Neural cell (in vitro differentiated cells): ENCODE data around the gene PCNA. TPM values are rescaled to one million over a fixed set of nuclear protein-coding genes. Genes with fewer than 3 reads are reported as not detected.

Source experiments
- H2AFZ ChIP-seq: fragments of 200-600, 300-800 bp; sonication (generic), shearing (Covaris generic); 2 replicates; pipeline ENCODE4 v1.6.0; 2014; ENCODE audit warnings: low read depth, mild to moderate bottlenecking, antibody characterized with exemption, low read length, moderate library complexity
- H3F3A ChIP-seq: fragments of 200-600 bp; shearing (Covaris generic); 2 replicates; pipeline ENCODE4 v1.6.1; 2016; ENCODE audit warnings: mild to moderate bottlenecking, moderate library complexity, mixed read lengths, antibody characterized with exemption, low read length; ENCODE audit not compliant: insufficient read depth, poor library complexity, severe bottlenecking
- H3K27ac ChIP-seq: fragments of 200-600, 300-800 bp; sonication (generic), shearing (Covaris generic); 2 replicates; pipeline ENCODE4 v1.5.1; 2014; ENCODE audit warnings: mild to moderate bottlenecking, low read length, moderate library complexity
- H3K27me3 ChIP-seq: fragments of 300-800, 200-600 bp; sonication (generic), shearing (Covaris generic); 2 replicates; pipeline ENCODE4 v1.6.0; 2014; ENCODE audit warnings: mild to moderate bottlenecking, low read depth, low read length, moderate library complexity; ENCODE audit not compliant: insufficient read depth
- H3K36me3 ChIP-seq: fragments of 300-800, 200-600 bp; sonication (generic), shearing (Covaris generic); 2 replicates; pipeline ENCODE4 v1.5.1; 2014; ENCODE audit warnings: mild to moderate bottlenecking, antibody characterized with exemption, low read length, moderate library complexity; ENCODE audit not compliant: insufficient read depth
- H3K4me2 ChIP-seq: fragments of 300-800, 200-600 bp; sonication (generic), shearing (Covaris generic); 2 replicates; pipeline ENCODE4 v1.6.0; 2014; ENCODE audit warnings: mild to moderate bottlenecking, low read length
- H3K4me3 ChIP-seq: fragments of 300-800, 200-600 bp; sonication (generic), shearing (Covaris generic); 2 replicates; pipeline ENCODE4 v1.5.1; 2014; ENCODE audit warnings: mild to moderate bottlenecking, low read length, moderate library complexity
- H3K79me2 ChIP-seq: fragments of 200-600 bp; shearing (Covaris generic); replicated peaks from 2 replicates; pipeline ENCODE4 v1.6.0; 2014; ENCODE audit warnings: mild to moderate bottlenecking, low read length, moderate library complexity; ENCODE audit not compliant: insufficient read depth
- H3K9ac ChIP-seq: fragments of 300-800, 200-600 bp; sonication (generic), shearing (Covaris generic); 2 replicates; pipeline ENCODE4 v1.6.1; 2016; ENCODE audit warnings: mild to moderate bottlenecking, low read length, mixed read lengths
- H3K9me2 ChIP-seq: fragments of 200-600 bp; shearing (Covaris generic); 2 replicates; pipeline ENCODE4 v1.6.1; 2016; ENCODE audit warnings: mild to moderate bottlenecking, low read length, mixed read lengths; ENCODE audit not compliant: insufficient read depth
- H3K9me3 ChIP-seq: fragments of 200-600, 300-800 bp; sonication (generic), shearing (Covaris generic); 2 replicates; pipeline ENCODE4 v1.6.1; 2016; ENCODE audit warnings: mild to moderate bottlenecking, mixed run types, low read length, moderate library complexity, mixed read lengths
- H4K20me1 ChIP-seq: fragments of 200-600 bp; shearing (Covaris generic); 2 replicates; pipeline ENCODE4 v1.6.1; 2016; ENCODE audit warnings: mild to moderate bottlenecking, mixed run types; ENCODE audit not compliant: insufficient read depth
- EP300 ChIP-seq: fragments of 450-650 bp; conservative IDR thresholded peaks from 2 replicates; pipeline ENCODE4 v1.6.1; 2014; ENCODE audit warnings: antibody characterized with exemption, mild to moderate bottlenecking, moderate library complexity; ENCODE audit not compliant: poor library complexity, severe bottlenecking
- EZH2 ChIP-seq: fragments of 200-600, 300-800 bp; shearing (Covaris generic), sonication (generic); IDR thresholded peaks from 2 replicates; pipeline ENCODE4 v1.6.1; 2014; ENCODE audit warnings: antibody characterized with exemption, low read length, borderline replicate concordance, mild to moderate bottlenecking; ENCODE audit not compliant: insufficient read depth, poor library complexity, severe bottlenecking
- MXI1 ChIP-seq: fragments of 450-650 bp; conservative IDR thresholded peaks from 2 replicates; pipeline ENCODE4 v1.6.1; 2014; ENCODE audit warnings: antibody characterized with exemption, mild to moderate bottlenecking; ENCODE audit not compliant: poor library complexity, severe bottlenecking
- POLR2AphosphoS5 ChIP-seq: IDR thresholded peaks from 2 replicates; pipeline ENCODE4 v1.6.1; 2012
- RAD21 ChIP-seq: fragments of 450-650 bp; conservative IDR thresholded peaks from 2 replicates; pipeline ENCODE4 v1.6.1; 2014; ENCODE audit warnings: antibody characterized with exemption, mild to moderate bottlenecking, moderate library complexity
- SMC3 ChIP-seq: fragments of 450-650 bp; conservative IDR thresholded peaks from 2 replicates; pipeline ENCODE4 v1.6.1; 2014; ENCODE audit warnings: antibody characterized with exemption, mild to moderate bottlenecking, moderate library complexity; ENCODE audit not compliant: poor library complexity
- TAF1 ChIP-seq: IDR thresholded peaks from 2 replicates; pipeline ENCODE4 v1.6.1; 2012; ENCODE audit warnings: low read depth
- polyA plus RNA-seq: library from polyadenylated mRNA; depleted of rRNA; stranded (reverse); fragments of >200 nt; gene quantifications from 2 replicates; pipeline ENCODE4 v1.2.3, GENCODE V29; 2014
- TF ChIP-seq, protein P1 (sequence below): IDR thresholded peaks from 2 replicates; pipeline ENCODE4 v1.6.1; 2012; ENCODE audit warnings: borderline replicate concordance
- TF ChIP-seq, protein P2 (sequence below): fragments of 450-650 bp; IDR thresholded peaks from 2 replicates; pipeline ENCODE4 v1.5.1; 2014; ENCODE audit warnings: antibody characterized with exemption, mild to moderate bottlenecking, moderate library complexity; ENCODE audit not compliant: poor library complexity, severe bottlenecking

PCNA gene
- polyA plus RNA-seq, 1 donor from 2014 or later, result 165 TPM

DNA sequence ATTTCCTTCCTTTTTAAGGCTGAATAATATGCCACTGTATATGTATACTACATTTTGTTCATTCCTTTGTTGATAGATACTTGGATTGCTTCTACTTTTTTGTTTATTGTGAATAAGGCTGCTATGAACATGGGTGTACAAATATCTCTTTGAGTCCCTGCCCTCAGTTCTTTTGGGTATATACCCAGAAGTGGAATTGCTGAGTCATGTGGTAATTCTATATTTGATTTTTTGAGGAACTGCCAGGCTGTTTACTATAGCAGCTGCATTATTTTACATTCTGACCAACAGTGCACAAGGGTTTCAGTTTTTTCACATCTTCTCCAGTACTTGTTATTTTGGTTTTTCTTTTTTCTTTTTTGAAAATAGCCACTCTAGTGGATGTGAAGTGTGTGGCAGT, 41.1 kb upstream of the PCNA start:
- Histone ChIP-seq H3K4me3 (no peak overlapping the region), H3K27ac (no peak overlapping the region), H3K9me2 (no peaks in the 10 kb centered on the region), H3F3A (no peaks in the 10 kb centered on the region), H3K9me3 (no peaks in the 10 kb centered on the region), H4K20me1 (no peaks in the 10 kb centered on the region), H3K4me2 (no peak overlapping the region), H3K36me3 (no peaks in the 10 kb centered on the region), H3K79me2 (peaks cover 63% of the 10 kb centered on the region), H3K27me3 (no peaks in the 10 kb centered on the region), H2AFZ (no peak overlapping the region), H3K9ac (no peak overlapping the region)
- TF ChIP-seq EZH2 (no peak), EP300 (no peak), SMC3 (no peak), RAD21 (no peak), TAF1 (no peak), MXI1 (no peak), POLR2AphosphoS5 (no peak)
- TF ChIP-seq, protein P1, sequence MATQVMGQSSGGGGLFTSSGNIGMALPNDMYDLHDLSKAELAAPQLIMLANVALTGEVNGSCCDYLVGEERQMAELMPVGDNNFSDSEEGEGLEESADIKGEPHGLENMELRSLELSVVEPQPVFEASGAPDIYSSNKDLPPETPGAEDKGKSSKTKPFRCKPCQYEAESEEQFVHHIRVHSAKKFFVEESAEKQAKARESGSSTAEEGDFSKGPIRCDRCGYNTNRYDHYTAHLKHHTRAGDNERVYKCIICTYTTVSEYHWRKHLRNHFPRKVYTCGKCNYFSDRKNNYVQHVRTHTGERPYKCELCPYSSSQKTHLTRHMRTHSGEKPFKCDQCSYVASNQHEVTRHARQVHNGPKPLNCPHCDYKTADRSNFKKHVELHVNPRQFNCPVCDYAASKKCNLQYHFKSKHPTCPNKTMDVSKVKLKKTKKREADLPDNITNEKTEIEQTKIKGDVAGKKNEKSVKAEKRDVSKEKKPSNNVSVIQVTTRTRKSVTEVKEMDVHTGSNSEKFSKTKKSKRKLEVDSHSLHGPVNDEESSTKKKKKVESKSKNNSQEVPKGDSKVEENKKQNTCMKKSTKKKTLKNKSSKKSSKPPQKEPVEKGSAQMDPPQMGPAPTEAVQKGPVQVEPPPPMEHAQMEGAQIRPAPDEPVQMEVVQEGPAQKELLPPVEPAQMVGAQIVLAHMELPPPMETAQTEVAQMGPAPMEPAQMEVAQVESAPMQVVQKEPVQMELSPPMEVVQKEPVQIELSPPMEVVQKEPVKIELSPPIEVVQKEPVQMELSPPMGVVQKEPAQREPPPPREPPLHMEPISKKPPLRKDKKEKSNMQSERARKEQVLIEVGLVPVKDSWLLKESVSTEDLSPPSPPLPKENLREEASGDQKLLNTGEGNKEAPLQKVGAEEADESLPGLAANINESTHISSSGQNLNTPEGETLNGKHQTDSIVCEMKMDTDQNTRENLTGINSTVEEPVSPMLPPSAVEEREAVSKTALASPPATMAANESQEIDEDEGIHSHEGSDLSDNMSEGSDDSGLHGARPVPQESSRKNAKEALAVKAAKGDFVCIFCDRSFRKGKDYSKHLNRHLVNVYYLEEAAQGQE, result no peak
- TF ChIP-seq, protein P2, sequence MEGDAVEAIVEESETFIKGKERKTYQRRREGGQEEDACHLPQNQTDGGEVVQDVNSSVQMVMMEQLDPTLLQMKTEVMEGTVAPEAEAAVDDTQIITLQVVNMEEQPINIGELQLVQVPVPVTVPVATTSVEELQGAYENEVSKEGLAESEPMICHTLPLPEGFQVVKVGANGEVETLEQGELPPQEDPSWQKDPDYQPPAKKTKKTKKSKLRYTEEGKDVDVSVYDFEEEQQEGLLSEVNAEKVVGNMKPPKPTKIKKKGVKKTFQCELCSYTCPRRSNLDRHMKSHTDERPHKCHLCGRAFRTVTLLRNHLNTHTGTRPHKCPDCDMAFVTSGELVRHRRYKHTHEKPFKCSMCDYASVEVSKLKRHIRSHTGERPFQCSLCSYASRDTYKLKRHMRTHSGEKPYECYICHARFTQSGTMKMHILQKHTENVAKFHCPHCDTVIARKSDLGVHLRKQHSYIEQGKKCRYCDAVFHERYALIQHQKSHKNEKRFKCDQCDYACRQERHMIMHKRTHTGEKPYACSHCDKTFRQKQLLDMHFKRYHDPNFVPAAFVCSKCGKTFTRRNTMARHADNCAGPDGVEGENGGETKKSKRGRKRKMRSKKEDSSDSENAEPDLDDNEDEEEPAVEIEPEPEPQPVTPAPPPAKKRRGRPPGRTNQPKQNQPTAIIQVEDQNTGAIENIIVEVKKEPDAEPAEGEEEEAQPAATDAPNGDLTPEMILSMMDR, result no peak

DNA sequence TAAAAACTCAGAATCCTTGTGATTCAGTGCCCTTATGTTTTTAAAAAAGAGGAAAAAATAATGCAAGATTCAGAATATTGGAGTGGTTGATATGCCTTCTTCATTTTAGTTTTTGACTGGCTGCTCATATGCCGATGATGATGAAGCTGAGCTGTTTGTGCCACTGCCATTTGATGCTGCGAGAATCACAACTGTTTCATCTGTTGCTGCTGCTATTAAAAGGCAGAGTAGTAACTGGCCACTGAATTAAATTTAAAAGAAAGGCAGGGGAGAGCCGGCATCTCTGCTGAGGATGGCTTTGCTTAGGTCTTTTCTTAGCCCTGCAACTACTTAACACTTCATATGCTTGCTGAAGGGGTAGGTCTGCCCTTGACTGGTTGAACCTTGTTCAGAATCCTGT, 40.2 kb upstream of the PCNA start:
- TF ChIP-seq RAD21, result no peak
- no peak for TF ChIP-seq EP300
- TF ChIP-seq, protein P2, result no peak
- no peak for TF ChIP-seq SMC3
- TF ChIP-seq EZH2, result no peak
- TF ChIP-seq, protein P1, result no peak
- no peak for TF ChIP-seq TAF1
- no peak for TF ChIP-seq MXI1
- TF ChIP-seq POLR2AphosphoS5, result no peak
- no peaks in the 10 kb centered on the region for H4K20me1 ChIP-seq
- no peaks in the 10 kb centered on the region for H3F3A ChIP-seq
- H3K36me3 ChIP-seq, result no peaks in the 10 kb centered on the region
- no peak overlapping the region for H3K27ac ChIP-seq
- no peak overlapping the region for H3K9ac ChIP-seq
- H3K27me3 ChIP-seq, result no peaks in the 10 kb centered on the region
- H3K79me2 ChIP-seq, result peaks cover 61% of the 10 kb centered on the region
- H3K4me3 ChIP-seq, result no peak overlapping the region
- H3K9me2 ChIP-seq, result no peaks in the 10 kb centered on the region
- no peaks in the 10 kb centered on the region for H3K9me3 ChIP-seq
- no peak overlapping the region for H2AFZ ChIP-seq
- H3K4me2 ChIP-seq, result no peak overlapping the region
